Sigmoid colon (tissue), 4 donors: Measurements from ENCODE around the gene PIK3C2G.

Source experiments
- EP300 ChIP-seq, 4 donors: sonication (generic); formaldehyde crosslinking; IDR thresholded peaks; one replicate each; pipeline ENCODE4 v1.6.1; 2017; ENCODE audit warnings: antibody characterized with exemption in 4 of 4
- POLR2AphosphoS5 ChIP-seq, 4 donors: sonication (generic); formaldehyde crosslinking; IDR thresholded peaks; one replicate each; pipeline ENCODE4 v1.6.1; 2017; ENCODE audit warnings: antibody characterized with exemption in 4 of 4
- TF ChIP-seq, protein P1 (sequence below), 4 experiments: fragments of 450-650 bp in 3 of 4; fragments of 200-600 bp in 1 of 4; IDR thresholded peaks; one replicate each; pipeline ENCODE4 v1.5.1; 2016 to 2019; ENCODE audit warnings: antibody characterized with exemption in 4 of 4, mild to moderate bottlenecking in 3 of 4, moderate library complexity in 2 of 4

DNA sequence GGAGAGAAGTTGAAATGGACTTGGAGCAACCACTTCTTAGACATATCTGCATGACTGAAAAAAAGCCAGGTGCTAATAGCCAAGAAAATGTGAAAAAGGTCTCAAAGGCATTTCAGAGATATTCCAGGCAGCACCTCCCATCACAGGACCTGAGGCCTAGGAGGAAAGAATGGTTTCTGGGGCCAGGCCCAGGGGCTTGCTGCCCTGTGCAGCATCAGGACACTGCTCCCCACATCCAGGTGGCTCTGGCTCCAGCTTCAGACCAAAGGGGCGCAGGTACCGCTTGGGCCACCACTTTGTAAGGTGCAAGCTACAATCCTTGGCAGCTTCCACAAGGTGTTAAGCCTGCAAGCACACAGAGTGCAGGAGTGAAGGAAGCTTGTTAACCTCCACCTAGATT is 114.3 kb downstream of the PIK3C2G start:
- TF ChIP-seq, protein P1, sequence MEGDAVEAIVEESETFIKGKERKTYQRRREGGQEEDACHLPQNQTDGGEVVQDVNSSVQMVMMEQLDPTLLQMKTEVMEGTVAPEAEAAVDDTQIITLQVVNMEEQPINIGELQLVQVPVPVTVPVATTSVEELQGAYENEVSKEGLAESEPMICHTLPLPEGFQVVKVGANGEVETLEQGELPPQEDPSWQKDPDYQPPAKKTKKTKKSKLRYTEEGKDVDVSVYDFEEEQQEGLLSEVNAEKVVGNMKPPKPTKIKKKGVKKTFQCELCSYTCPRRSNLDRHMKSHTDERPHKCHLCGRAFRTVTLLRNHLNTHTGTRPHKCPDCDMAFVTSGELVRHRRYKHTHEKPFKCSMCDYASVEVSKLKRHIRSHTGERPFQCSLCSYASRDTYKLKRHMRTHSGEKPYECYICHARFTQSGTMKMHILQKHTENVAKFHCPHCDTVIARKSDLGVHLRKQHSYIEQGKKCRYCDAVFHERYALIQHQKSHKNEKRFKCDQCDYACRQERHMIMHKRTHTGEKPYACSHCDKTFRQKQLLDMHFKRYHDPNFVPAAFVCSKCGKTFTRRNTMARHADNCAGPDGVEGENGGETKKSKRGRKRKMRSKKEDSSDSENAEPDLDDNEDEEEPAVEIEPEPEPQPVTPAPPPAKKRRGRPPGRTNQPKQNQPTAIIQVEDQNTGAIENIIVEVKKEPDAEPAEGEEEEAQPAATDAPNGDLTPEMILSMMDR (IDR thresholded peaks at IDR 0.05), result no peak
- TF ChIP-seq POLR2AphosphoS5 (IDR thresholded peaks at IDR 0.05) (no peak), EP300 (IDR thresholded peaks at IDR 0.05) (no peak)
